DOHH2 (cell line): ENCODE measurements around the gene PPP2R2C.

Experiments
- H3F3A ChIP-seq: fragments of 200-600 bp; sonication (generic), shearing (Covaris generic); 2 replicates; pipeline ENCODE4 v1.6.0; 2016; ENCODE audit warnings: antibody characterized with exemption, mild to moderate bottlenecking; ENCODE audit not compliant: control insufficient read depth, insufficient read depth
- H3K27ac ChIP-seq: fragments of 200-600 bp; sonication (generic); 2 replicates; pipeline ENCODE4 v1.5.1; 2014; ENCODE audit warnings: low read depth, mild to moderate bottlenecking, low read length, moderate library complexity
- H3K27me3 ChIP-seq: fragments of 200-600 bp; sonication (generic); 2 replicates; pipeline ENCODE4 v1.6.1; 2014; ENCODE audit warnings: mild to moderate bottlenecking, low read length, mixed read lengths; ENCODE audit not compliant: control insufficient read depth
- H3K36me3 ChIP-seq: fragments of 200-600 bp; sonication (generic); 2 replicates; pipeline ENCODE4 v1.6.1; 2014; ENCODE audit warnings: mild to moderate bottlenecking, low read length, moderate library complexity, mixed read lengths; ENCODE audit not compliant: control insufficient read depth
- H3K4me1 ChIP-seq: fragments of 200-600 bp; sonication (generic); 2 replicates; pipeline ENCODE4 v1.6.1; 2014; ENCODE audit warnings: mild to moderate bottlenecking, low read length, mixed read lengths; ENCODE audit not compliant: control insufficient read depth
- H3K4me2 ChIP-seq: fragments of 200-600 bp; sonication (generic); 2 replicates; pipeline ENCODE4 v1.6.0; 2014; ENCODE audit warnings: mild to moderate bottlenecking, low read length, moderate library complexity
- H3K4me3 ChIP-seq: fragments of 200-600 bp; sonication (generic); 2 replicates; pipeline ENCODE4 v1.5.1; 2014; ENCODE audit warnings: mild to moderate bottlenecking, low read length, mixed read lengths
- H3K79me2 ChIP-seq: fragments of 200-600 bp; sonication (generic); 2 replicates; pipeline ENCODE4 v1.6.1; 2014; ENCODE audit warnings: mild to moderate bottlenecking, low read length, mixed read lengths; ENCODE audit not compliant: control insufficient read depth
- H3K9me2 ChIP-seq: fragments of 200-600 bp; sonication (generic); replicated peaks from 2 replicates; pipeline ENCODE4 v1.6.1; 2014; ENCODE audit warnings: mild to moderate bottlenecking, low read length, mixed read lengths; ENCODE audit not compliant: control insufficient read depth
- H3K9me3 ChIP-seq: fragments of 200-600 bp; sonication (generic); 2 replicates; pipeline ENCODE4 v1.6.1; 2014; ENCODE audit warnings: antibody characterized with exemption, low read length, mixed read lengths; ENCODE audit not compliant: control insufficient read depth, insufficient read depth
- H4K20me1 ChIP-seq: fragments of 200-600 bp; sonication (generic); 2 replicates; pipeline ENCODE4 v1.6.0; 2014; ENCODE audit warnings: low read depth, mild to moderate bottlenecking, antibody characterized with exemption, low read length, moderate library complexity; ENCODE audit not compliant: control insufficient read depth, insufficient read depth
- EZH2phosphoT487 ChIP-seq: fragments of 200-600 bp; sonication (generic); IDR thresholded peaks from 2 replicates; pipeline ENCODE4 v1.6.1; 2017; ENCODE audit warnings: borderline replicate concordance, mild to moderate bottlenecking, antibody characterized with exemption, low read length, moderate library complexity, mixed read lengths
- TF ChIP-seq, protein P1 (sequence below): fragments of 200-600 bp; sonication (generic); IDR thresholded peaks from one replicate; pipeline ENCODE4 v1.5.1; 2014; ENCODE audit warnings: antibody characterized with exemption, mild to moderate bottlenecking, low read depth, low read length; ENCODE audit not compliant: poor library complexity, severe bottlenecking

The PPP2R2C gene

DNA sequence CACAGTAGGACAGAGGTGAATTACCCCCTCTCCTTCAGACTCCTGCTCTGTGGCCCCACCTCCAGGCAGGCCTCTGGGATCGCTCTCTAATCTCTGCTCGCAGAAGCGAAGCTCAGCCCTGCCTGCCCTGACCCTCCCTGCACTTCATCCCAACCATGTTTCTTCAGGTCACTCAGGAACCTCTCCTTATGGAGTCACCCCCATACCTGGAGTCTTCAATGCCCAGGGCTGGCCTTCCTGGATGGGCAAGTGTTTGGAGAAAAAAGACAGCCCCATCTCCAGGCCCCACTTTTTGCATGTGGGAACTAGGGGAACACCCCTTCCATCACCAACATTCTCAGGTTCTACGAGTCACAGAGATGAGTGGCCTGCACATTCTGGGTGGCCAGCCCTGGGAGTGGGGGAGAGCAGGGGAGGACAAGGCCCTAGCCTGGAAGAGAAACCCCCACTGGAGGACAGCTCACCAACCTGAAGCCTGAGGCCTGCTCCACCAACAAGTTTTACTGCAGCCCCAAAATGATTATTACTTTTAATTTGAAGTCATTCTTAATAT lies 90.8 kb downstream of the PPP2R2C start:
- Histone ChIP-seq H3K4me1 (no peaks in the 10 kb centered on the region), H3K4me2 (no peak overlapping the region), H3F3A (no peaks in the 10 kb centered on the region), H3K27ac (no peak overlapping the region), H3K4me3 (no peak overlapping the region), H3K9me2 (no peaks in the 10 kb centered on the region), H3K27me3 (no peaks in the 10 kb centered on the region), H3K79me2 (no peaks in the 10 kb centered on the region), H4K20me1 (no peaks in the 10 kb centered on the region), H3K36me3 (no peaks in the 10 kb centered on the region), H3K9me3 (no peaks in the 10 kb centered on the region)
- TF ChIP-seq EZH2phosphoT487 = no peak

DNA sequence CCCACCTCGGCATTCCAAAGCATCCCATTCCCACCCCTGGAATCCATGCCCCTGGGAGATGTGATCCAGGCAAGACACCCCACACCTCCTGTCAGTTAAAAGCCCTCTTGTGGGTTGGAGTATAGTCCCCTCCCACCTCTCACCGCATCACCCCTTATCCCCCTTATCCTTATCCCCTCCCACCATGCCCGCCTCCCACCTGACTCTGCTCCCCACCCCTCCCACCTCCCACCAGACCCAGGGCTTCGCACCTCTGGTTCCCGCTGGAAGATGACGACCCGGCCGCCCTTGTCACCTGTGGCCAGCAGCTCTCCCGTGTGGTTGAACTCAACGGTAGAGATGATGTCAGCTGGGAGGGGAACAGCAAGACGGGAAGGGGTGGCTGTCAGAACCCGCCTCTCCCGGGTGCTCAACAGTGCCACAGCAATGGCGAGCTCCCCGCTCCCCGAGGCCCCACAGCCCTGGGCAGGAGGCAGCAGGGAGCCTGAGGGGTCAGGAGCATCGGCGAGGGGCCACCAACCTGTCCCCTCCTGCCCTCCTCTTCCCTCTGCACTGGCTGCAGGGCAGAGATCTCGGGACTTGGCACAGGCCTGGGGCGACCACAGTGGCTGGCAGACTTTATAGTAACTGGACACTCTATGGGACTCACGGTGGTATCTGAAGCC lies 91.5 kb downstream of the PPP2R2C start:
- no peaks in the 10 kb centered on the region for H3K4me1 ChIP-seq
- no peak overlapping the region for H3K4me3 ChIP-seq
- H3K27ac ChIP-seq = no peak overlapping the region
- no peaks in the 10 kb centered on the region for H3K9me2 ChIP-seq
- H3K4me2 ChIP-seq = no peak overlapping the region
- no peaks in the 10 kb centered on the region for H3K36me3 ChIP-seq
- no peak for TF ChIP-seq EZH2phosphoT487
- TF ChIP-seq, protein P1, sequence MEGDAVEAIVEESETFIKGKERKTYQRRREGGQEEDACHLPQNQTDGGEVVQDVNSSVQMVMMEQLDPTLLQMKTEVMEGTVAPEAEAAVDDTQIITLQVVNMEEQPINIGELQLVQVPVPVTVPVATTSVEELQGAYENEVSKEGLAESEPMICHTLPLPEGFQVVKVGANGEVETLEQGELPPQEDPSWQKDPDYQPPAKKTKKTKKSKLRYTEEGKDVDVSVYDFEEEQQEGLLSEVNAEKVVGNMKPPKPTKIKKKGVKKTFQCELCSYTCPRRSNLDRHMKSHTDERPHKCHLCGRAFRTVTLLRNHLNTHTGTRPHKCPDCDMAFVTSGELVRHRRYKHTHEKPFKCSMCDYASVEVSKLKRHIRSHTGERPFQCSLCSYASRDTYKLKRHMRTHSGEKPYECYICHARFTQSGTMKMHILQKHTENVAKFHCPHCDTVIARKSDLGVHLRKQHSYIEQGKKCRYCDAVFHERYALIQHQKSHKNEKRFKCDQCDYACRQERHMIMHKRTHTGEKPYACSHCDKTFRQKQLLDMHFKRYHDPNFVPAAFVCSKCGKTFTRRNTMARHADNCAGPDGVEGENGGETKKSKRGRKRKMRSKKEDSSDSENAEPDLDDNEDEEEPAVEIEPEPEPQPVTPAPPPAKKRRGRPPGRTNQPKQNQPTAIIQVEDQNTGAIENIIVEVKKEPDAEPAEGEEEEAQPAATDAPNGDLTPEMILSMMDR = no peak
- H3F3A ChIP-seq = no peaks in the 10 kb centered on the region
- H3K79me2 ChIP-seq = no peaks in the 10 kb centered on the region
- H3K27me3 ChIP-seq = no peaks in the 10 kb centered on the region
- no peaks in the 10 kb centered on the region for H4K20me1 ChIP-seq
- no peaks in the 10 kb centered on the region for H3K9me3 ChIP-seq

DNA sequence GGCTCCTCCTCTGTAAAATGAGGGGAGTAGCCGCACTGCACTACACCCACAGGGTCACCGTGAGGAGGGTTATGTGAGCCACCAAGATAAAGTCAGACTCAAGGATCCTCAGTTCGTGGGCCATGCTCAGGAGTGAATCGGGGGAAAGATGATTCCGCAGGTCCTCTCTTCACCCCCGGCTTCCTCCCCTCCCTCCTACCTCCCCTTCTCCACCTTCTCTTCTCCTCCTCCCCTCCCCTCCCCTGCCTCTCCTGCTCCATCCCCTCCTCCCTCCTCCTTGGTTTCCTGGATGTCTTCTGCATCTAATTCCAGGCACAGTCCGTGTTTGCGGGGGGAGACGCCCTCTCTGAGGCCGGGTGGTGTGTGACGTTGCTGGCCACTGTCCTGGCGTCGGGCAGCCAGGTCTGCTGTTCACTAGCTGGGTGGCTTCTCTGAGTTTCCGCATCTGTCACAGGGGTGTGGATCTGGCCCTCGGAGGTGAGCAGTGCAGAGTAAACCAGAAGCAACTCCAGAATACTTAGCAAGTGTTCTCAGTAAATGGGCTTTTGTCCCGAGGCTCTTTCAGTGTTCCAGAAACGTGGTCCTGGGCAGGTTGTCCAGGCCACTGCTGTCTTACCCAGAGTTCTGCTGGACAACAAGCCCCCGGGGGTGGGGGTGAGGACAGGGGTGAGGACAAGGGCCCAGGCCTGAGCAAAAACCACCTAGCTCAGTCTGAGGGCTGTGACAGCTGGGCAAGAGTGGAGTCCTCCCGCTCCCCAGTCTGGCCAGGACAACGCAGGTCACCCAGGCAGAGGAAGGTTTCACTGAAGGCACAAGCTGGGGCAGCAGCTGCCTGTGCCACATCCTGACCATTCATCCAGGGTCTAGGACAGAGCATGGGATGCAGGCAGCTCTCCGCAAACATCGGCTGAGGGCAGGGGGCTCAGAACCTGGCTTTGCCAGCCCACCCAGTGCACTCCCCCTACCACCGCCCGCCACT lies 92.4 kb downstream of the PPP2R2C start:
- TF ChIP-seq EZH2phosphoT487 = no peak
- TF ChIP-seq, protein P1 = no peak
- Histone ChIP-seq H3K4me3 (no peak overlapping the region), H3K4me2 (no peak overlapping the region), H3K36me3 (no peaks in the 10 kb centered on the region), H3K9me2 (no peaks in the 10 kb centered on the region), H3K9me3 (no peaks in the 10 kb centered on the region), H3K27me3 (no peaks in the 10 kb centered on the region), H3F3A (no peaks in the 10 kb centered on the region), H3K79me2 (no peaks in the 10 kb centered on the region), H3K27ac (no peak overlapping the region), H3K4me1 (no peaks in the 10 kb centered on the region), H4K20me1 (no peaks in the 10 kb centered on the region)
